Gastroesophageal sphincter (tissue), 4 donors: ENCODE data around the gene MYO5A. TPM values are rescaled to one million over a fixed set of nuclear protein-coding genes. Genes with fewer than 3 reads are reported as not detected.
"Not testable (repeated sequence)": the region's sequence is repeated elsewhere in the genome, so short reads cannot be mapped to it uniquely, and the experiment has no call there.

Experiments
- ATAC-seq: fragments of 150-250 bp; one replicate; pipeline ENCODE4 v1.9.1; 2016; ENCODE audit warnings: mild to moderate bottlenecking, moderate library complexity
- H3K27ac ChIP-seq, 4 donors: fragments of 200-600 bp; sonication (generic) in 3 of 4; 1 replicate in 3 of 4; 2 replicates in 1 of 4; pipeline ENCODE4 v1.5.1; 2016 to 2019
- H3K27me3 ChIP-seq: fragments of 200-600 bp; sonication (generic); one replicate; pipeline ENCODE4 v1.5.1; 2019
- H3K36me3 ChIP-seq, 2 donors: fragments of 200-600 bp; sonication (generic); one replicate each; pipeline ENCODE4 v1.5.1; 2019; ENCODE audit warnings: control low read depth in 1 of 2
- H3K4me1 ChIP-seq, 3 donors: fragments of 200-600 bp; sonication (generic); 1 replicate in 2 of 3; 2 replicates in 1 of 3; pipeline ENCODE4 v1.5.1; 2016 to 2019; ENCODE audit warnings: control low read depth in 2 of 3
- H3K4me3 ChIP-seq, 2 donors: fragments of 200-600 bp; sonication (generic); one replicate each; pipeline ENCODE4 v1.5.1; 2019; ENCODE audit warnings: mild to moderate bottlenecking in 1 of 2, moderate library complexity in 1 of 2
- H3K9me3 ChIP-seq, 3 donors: fragments of 200-600 bp; sonication (generic); one replicate each; pipeline ENCODE4 v1.5.1; 2017 to 2019; ENCODE audit warnings: control low read depth in 2 of 3
- EP300 ChIP-seq: sonication (generic); formaldehyde crosslinking; IDR thresholded peaks from one replicate; pipeline ENCODE4 v1.6.1; 2017; ENCODE audit warnings: antibody characterized with exemption, mild to moderate bottlenecking
- POLR2A ChIP-seq, 2 donors: fragments of 450-650 bp; IDR thresholded peaks; one replicate each; pipeline ENCODE4 v1.6.1; 2017; ENCODE audit warnings: antibody characterized with exemption in 2 of 2, mild to moderate bottlenecking in 2 of 2, moderate library complexity in 1 of 2
- POLR2AphosphoS5 ChIP-seq: sonication (generic); formaldehyde crosslinking; IDR thresholded peaks from one replicate; pipeline ENCODE4 v1.6.1; 2017; ENCODE audit warnings: antibody characterized with exemption
- WGBS, 2 donors: methylation state at CpG; one replicate each; pipeline ENCODE4 v1.1.5; 2018; ENCODE audit warnings: low coverage in 1 of 2; 5-methylcytosine and 5-hydroxymethylcytosine counted together
- total RNA-seq, 4 donors: library from RNA; depleted of rRNA; stranded (reverse); fragments of >200 nt; gene quantifications; one replicate each; pipeline ENCODE4 v1.1.0, GENCODE V29; 2016
- TF ChIP-seq, protein P1 (sequence below), 4 experiments: fragments of 200-600 bp in 2 of 4; fragments of 450-650 bp in 2 of 4; sonication (generic) in 1 of 4; IDR thresholded peaks; one replicate each; pipeline ENCODE4 v1.5.1; 2017 to 2019; ENCODE audit warnings: antibody characterized with exemption in 4 of 4, mild to moderate bottlenecking in 2 of 4, moderate library complexity in 2 of 4

MYO5A gene
- total RNA-seq, 4 donors from 2014 or later = 24.3 to 41.9 (median 31.2) TPM

DNA sequence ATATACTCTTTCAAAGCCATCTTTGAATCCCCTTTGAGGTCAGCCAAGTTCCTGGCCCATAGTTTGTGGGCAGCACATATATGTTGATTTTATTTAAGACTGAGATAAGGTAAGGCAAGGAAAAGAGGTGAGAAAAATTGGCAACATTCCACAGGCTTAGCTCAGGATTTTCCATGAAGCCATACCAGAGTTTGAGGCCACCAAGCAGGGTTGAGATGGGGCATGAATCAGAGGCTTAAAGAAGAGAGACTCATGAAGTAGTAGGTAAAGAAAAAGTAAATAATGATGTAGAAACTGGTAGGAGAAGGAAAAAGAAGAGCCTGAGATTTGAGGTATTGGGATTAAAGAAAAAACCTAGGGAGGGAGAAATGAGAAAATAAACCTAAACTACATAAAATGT is 89.2 kb downstream of the MYO5A start:
- no peak overlapping the region for H3K27ac ChIP-seq
- H3K9me3 ChIP-seq = no peaks in the 10 kb centered on the region
- ATAC-seq = no peak
- H3K4me3 ChIP-seq = no peak overlapping the region
- peaks cover 0 to 20% (median 0%) of the 10 kb centered on the region in 3 donors for H3K4me1 ChIP-seq
- TF ChIP-seq, protein P1, sequence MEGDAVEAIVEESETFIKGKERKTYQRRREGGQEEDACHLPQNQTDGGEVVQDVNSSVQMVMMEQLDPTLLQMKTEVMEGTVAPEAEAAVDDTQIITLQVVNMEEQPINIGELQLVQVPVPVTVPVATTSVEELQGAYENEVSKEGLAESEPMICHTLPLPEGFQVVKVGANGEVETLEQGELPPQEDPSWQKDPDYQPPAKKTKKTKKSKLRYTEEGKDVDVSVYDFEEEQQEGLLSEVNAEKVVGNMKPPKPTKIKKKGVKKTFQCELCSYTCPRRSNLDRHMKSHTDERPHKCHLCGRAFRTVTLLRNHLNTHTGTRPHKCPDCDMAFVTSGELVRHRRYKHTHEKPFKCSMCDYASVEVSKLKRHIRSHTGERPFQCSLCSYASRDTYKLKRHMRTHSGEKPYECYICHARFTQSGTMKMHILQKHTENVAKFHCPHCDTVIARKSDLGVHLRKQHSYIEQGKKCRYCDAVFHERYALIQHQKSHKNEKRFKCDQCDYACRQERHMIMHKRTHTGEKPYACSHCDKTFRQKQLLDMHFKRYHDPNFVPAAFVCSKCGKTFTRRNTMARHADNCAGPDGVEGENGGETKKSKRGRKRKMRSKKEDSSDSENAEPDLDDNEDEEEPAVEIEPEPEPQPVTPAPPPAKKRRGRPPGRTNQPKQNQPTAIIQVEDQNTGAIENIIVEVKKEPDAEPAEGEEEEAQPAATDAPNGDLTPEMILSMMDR (IDR thresholded peaks at IDR 0.05) = no peak
- no peak for TF ChIP-seq POLR2AphosphoS5
- no peak for TF ChIP-seq EP300
- no peak for TF ChIP-seq POLR2A (IDR thresholded peaks at IDR 0.05)
- H3K27me3 ChIP-seq = no peaks in the 10 kb centered on the region
- H3K36me3 ChIP-seq = no peaks in the 10 kb centered on the region

DNA sequence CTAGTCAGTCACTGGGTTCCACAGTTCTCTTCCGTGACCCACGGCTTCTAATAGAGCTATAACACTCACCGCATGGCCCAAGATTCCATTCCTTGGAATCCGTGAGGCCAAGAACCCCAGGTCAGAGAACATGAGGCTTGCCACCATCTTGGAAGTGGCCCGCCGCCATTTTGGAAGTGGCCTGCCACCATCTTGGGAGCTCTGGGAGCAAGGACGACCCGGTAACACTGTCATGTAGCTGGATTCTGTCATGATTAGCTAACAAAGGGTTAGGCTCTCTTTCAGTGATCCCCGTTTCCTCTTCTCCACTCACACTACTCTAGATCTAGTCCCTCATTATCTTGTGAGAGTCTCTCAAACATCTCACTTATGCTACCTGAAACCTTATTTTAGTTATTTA is 89.6 kb downstream of the MYO5A start:
- not testable (repeated sequence) for H3K27ac ChIP-seq, H3K4me3 ChIP-seq, H3K36me3 ChIP-seq, H3K27me3 ChIP-seq, ATAC-seq, H3K9me3 ChIP-seq
- peaks cover 0 to 20% (median 0%) of the 10 kb centered on the region in 3 donors for H3K4me1 ChIP-seq
- WGBS, 2 donors = 93 to 95% methylated on average over 3 to 7 of the region's 9 CpGs

DNA sequence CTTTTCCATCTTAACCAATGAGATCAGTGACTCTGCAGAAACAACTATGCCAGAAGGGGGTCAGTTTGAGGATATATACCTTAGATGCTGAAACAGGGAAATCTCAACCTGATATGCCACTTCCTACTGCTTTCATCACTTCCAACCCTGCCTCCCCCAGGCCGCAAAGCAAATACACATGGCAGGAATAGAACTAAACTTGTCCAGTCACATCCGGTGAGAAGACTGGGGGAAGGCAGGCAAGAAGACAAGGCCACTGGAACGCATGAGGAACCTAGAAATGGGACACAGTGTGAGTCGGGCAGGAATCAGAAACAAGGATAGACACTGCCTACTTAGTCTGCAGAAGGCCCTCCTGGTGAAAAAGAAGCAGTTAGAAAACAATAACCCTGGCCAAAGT is 90.6 kb downstream of the MYO5A start:
- TF ChIP-seq EP300 (no peak), POLR2A (IDR thresholded peaks at IDR 0.05) (no peak), POLR2AphosphoS5 (no peak)
- TF ChIP-seq, protein P1 (IDR thresholded peaks at IDR 0.05) = no peak
- Histone ChIP-seq H3K27ac (no peak overlapping the region), H3K27me3 (no peaks in the 10 kb centered on the region), H3K4me3 (no peak overlapping the region), H3K36me3 (no peaks in the 10 kb centered on the region), H3K4me1 (peaks cover 0 to 20% (median 0%) of the 10 kb centered on the region in 3 donors), H3K9me3 (no peaks in the 10 kb centered on the region)
- ATAC-seq = no peak
- WGBS, 2 donors = 89 to 91% methylated on average over 3 to 4 of the region's 4 CpGs

DNA sequence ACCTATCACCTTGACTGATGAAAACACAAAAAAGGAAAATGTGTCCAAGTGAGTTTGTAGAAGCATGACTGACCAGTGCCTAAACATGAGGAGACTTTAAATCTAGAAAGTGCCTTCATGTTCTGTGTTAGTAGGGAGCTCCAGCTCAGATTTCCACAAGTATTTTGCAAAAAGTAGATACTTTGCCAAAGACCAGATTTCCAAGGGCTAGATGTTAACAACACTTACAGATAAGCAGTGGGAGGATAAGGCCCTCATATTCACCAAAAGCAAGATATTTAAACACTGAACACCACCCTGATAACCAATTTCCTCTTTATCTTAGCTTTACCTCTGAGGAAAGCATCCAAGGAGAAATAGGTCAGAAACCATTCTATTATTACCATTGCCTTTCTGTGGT is 91.0 kb downstream of the MYO5A start:
- H3K4me3 ChIP-seq = no peak overlapping the region
- no peaks in the 10 kb centered on the region for H3K36me3 ChIP-seq
- no peak for ATAC-seq
- no peaks in the 10 kb centered on the region for H3K27me3 ChIP-seq
- TF ChIP-seq EP300 = no peak
- TF ChIP-seq, protein P1 (IDR thresholded peaks at IDR 0.05) = no peak
- H3K4me1 ChIP-seq = peaks cover 0 to 20% (median 0%) of the 10 kb centered on the region in 3 donors
- no peak overlapping the region for H3K27ac ChIP-seq
- H3K9me3 ChIP-seq = no peaks in the 10 kb centered on the region

DNA sequence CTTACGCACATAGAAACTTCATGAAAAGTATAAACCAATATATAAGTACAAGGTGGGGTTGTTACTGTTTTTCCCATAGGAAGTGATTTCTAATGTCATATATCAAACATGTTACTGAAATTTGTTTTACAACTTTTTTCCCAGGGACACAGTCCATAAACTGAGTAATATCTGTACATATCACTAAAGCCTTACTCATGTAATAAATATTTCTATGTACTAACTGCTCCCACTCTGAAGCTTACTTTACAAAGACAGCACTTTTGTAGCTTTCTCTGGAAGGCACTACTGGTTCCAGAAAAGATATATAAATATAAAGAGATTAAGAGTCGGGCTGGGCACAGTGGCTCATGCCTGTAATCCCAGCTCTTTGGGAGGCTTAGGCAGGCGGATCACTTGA is 91.7 kb downstream of the MYO5A start:
- no peaks in the 10 kb centered on the region for H3K9me3 ChIP-seq
- no peaks in the 10 kb centered on the region for H3K36me3 ChIP-seq
- WGBS, 2 donors = 57 to 72% methylated on average over 1 to 2 of the region's 3 CpGs
- H3K27ac ChIP-seq = no peak overlapping the region
- no peak overlapping the region for H3K4me3 ChIP-seq
- peaks cover 0 to 17% (median 0%) of the 10 kb centered on the region in 3 donors for H3K4me1 ChIP-seq
- ATAC-seq = no peak
- TF ChIP-seq POLR2A (IDR thresholded peaks at IDR 0.05) (no peak), POLR2AphosphoS5 (no peak), EP300 (no peak)
- TF ChIP-seq, protein P1 (IDR thresholded peaks at IDR 0.05) = no peak
- H3K27me3 ChIP-seq = no peaks in the 10 kb centered on the region

DNA sequence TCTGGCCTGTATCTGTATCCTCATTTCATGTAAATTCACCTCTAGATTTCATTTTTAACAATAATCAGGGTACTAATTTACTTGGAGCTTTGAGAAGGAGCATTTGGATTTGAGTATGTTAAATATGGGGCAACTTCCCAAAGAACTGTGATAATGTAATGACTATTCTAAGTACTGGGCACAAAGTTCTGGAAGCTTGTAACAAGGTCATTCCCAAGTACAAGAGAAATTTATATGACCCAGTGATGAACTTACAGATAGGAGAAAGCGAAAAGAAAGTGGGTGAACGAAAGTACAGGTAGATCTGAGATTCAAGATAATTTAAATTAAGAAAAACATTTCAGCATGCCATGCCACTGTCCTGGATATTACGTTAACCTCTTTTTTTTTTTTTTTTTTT is 93.8 kb downstream of the MYO5A start:
- Histone ChIP-seq H3K4me3 (no peak overlapping the region), H3K4me1 (no peaks in the 10 kb centered on the region), H3K36me3 (peaks cover 0 to 3% of the 10 kb centered on the region in 2 donors), H3K27ac (no peak overlapping the region), H3K9me3 (no peaks in the 10 kb centered on the region), H3K27me3 (no peaks in the 10 kb centered on the region)
- 96% methylated on average over 3 of the region's 3 CpGs; no CpG with 5 or more reads in 1 of the 2 donors for WGBS, 2 donors
- TF ChIP-seq POLR2A (IDR thresholded peaks at IDR 0.05) = no peak
- no peak for TF ChIP-seq EP300
- no peak for TF ChIP-seq POLR2AphosphoS5
- TF ChIP-seq, protein P1 (IDR thresholded peaks at IDR 0.05) = no peak
- no peak for ATAC-seq
